ENCODE data around the gene AASDH.

- TF ChIP-seq JUN (IDR thresholded peaks at IDR 0.05) (no peak), ELK1 (IDR thresholded peaks at IDR 0.05; ENCODE audit: low read depth, low read length) (no peak), KDM1A (IDR thresholded peaks at IDR 0.05; ENCODE audit: low read depth) (no peak), EP300 (IDR thresholded peaks at IDR 0.05) (no peak), POLR2A (IDR thresholded peaks at IDR 0.05; ENCODE audit: low read length) (no peak)
- TF ChIP-seq, protein P1, sequence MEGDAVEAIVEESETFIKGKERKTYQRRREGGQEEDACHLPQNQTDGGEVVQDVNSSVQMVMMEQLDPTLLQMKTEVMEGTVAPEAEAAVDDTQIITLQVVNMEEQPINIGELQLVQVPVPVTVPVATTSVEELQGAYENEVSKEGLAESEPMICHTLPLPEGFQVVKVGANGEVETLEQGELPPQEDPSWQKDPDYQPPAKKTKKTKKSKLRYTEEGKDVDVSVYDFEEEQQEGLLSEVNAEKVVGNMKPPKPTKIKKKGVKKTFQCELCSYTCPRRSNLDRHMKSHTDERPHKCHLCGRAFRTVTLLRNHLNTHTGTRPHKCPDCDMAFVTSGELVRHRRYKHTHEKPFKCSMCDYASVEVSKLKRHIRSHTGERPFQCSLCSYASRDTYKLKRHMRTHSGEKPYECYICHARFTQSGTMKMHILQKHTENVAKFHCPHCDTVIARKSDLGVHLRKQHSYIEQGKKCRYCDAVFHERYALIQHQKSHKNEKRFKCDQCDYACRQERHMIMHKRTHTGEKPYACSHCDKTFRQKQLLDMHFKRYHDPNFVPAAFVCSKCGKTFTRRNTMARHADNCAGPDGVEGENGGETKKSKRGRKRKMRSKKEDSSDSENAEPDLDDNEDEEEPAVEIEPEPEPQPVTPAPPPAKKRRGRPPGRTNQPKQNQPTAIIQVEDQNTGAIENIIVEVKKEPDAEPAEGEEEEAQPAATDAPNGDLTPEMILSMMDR (IDR thresholded peaks at IDR 0.05) = no peak
- TF ChIP-seq, protein P2, sequence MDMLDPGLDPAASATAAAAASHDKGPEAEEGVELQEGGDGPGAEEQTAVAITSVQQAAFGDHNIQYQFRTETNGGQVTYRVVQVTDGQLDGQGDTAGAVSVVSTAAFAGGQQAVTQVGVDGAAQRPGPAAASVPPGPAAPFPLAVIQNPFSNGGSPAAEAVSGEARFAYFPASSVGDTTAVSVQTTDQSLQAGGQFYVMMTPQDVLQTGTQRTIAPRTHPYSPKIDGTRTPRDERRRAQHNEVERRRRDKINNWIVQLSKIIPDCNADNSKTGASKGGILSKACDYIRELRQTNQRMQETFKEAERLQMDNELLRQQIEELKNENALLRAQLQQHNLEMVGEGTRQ (IDR thresholded peaks at IDR 0.05) = no peak
Observed at GRCh38 chr4:56374956-56375355, 12.3 kb downstream of the AASDH start.
